Tibial artery (tissue), 4 donors: Measurements from ENCODE around the gene HSD11B2.

Source experiments
- DNase-seq, 2 donors: peaks; one replicate each; pipeline ENCODE4 v3.0.0-alpha.2; 2019
- H3K27ac ChIP-seq, 2 donors: fragments of 200-600 bp; sonication (generic) in 1 of 2; 1 replicate in 1 of 2; 2 replicates in 1 of 2; pipeline ENCODE4 v1.5.1; 2018 to 2019; ENCODE audit warnings: mild to moderate bottlenecking in 1 of 2
- H3K27me3 ChIP-seq, 2 donors: fragments of 200-600 bp; sonication (generic) in 1 of 2; one replicate each; pipeline versions ENCODE4 v1.5.1 to v1.6.0; 2016 to 2019
- H3K36me3 ChIP-seq, 3 donors: fragments of 200-600 bp; sonication (generic) in 2 of 3; one replicate each; pipeline ENCODE4 v1.5.1; 2016 to 2019; ENCODE audit warnings: mild to moderate bottlenecking in 2 of 3
- H3K4me1 ChIP-seq, 4 donors: fragments of 200-600 bp; sonication (generic) in 2 of 4; 1 replicate in 3 of 4; 2 replicates in 1 of 4; pipeline ENCODE4 v1.5.1; 2016 to 2019
- H3K4me3 ChIP-seq, 2 donors: fragments of 200-600 bp; sonication (generic) in 1 of 2; 1 replicate in 1 of 2; 2 replicates in 1 of 2; pipeline ENCODE4 v1.5.1; 2018 to 2019; ENCODE audit warnings: mild to moderate bottlenecking in 2 of 2
- H3K9me3 ChIP-seq, 3 donors: fragments of 200-600 bp; sonication (generic) in 1 of 3; one replicate each; pipeline ENCODE4 v1.5.1; 2016 to 2019
- intact Hi-C: fragments of 100-400 bp; cut with DNase I; formaldehyde crosslinking; loops from one replicate; pipeline ENCODE4 v1.15.0; 2023; ENCODE audit warnings: low total_unique reads
- TF ChIP-seq, protein P1 (sequence below), 2 experiments: fragments of 200-600 bp in 1 of 2; fragments of 450-650 bp in 1 of 2; IDR thresholded peaks; one replicate each; pipeline ENCODE4 v1.5.1; 2017 to 2019; ENCODE audit warnings: antibody characterized with exemption in 2 of 2, mild to moderate bottlenecking in 1 of 2, moderate library complexity in 1 of 2

Gene HSD11B2

DNA sequence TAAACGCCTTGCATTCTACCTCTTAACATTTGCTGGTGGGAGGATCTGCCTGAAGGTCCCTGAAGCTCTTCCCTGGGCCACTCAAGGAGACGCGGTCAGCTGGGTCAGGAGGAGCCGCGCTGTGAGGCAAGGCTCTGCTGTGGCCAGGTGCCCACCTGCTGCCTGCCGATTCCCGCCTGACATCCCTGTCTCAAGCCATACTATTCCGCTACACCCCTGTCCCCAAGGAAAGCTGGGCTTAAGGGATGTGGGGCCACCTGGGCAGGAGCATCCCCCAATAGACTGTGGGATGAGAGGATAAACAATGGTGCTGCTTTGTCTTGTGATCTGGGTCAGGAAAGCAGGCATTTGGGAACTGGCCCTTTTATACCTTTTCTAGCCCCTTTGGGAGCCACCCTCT is 42.7 kb upstream of the HSD11B2 start:
- intact Hi-C loops = no loop called here
- Histone ChIP-seq H3K36me3 (no peaks in the 10 kb centered on the region), H3K4me3 (no peak overlapping the region), H3K27me3 (peaks cover 0 to 31% of the 10 kb centered on the region in 2 donors), H3K9me3 (no peaks in the 10 kb centered on the region), H3K27ac (no peak overlapping the region), H3K4me1 (peaks cover 0 to 15% (median 6%) of the 10 kb centered on the region in 4 donors)
- no peak for DNase-seq
- TF ChIP-seq, protein P1, sequence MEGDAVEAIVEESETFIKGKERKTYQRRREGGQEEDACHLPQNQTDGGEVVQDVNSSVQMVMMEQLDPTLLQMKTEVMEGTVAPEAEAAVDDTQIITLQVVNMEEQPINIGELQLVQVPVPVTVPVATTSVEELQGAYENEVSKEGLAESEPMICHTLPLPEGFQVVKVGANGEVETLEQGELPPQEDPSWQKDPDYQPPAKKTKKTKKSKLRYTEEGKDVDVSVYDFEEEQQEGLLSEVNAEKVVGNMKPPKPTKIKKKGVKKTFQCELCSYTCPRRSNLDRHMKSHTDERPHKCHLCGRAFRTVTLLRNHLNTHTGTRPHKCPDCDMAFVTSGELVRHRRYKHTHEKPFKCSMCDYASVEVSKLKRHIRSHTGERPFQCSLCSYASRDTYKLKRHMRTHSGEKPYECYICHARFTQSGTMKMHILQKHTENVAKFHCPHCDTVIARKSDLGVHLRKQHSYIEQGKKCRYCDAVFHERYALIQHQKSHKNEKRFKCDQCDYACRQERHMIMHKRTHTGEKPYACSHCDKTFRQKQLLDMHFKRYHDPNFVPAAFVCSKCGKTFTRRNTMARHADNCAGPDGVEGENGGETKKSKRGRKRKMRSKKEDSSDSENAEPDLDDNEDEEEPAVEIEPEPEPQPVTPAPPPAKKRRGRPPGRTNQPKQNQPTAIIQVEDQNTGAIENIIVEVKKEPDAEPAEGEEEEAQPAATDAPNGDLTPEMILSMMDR (IDR thresholded peaks at IDR 0.05) = no peak

DNA sequence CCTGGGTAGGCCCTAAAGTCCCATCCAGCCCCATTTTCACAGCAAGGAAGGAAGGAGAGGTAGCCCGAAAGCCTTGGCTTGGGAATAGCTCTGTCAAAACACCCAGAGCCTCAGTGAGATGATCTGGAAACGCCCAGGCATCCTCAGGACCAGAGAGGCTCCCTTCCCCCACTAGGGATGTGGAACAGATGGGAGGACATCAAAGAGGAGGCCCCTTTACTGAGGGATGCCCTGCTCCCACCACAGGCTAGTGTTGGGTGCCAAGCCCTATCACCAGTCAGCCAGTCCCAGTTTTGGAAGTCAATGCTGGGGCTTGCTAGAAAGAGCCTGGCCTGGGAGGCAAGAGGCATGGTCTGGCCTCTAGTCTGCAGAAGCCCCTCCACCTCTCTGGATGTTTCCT is 42.3 kb upstream of the HSD11B2 start:
- H3K27me3 ChIP-seq = peaks cover 0 to 35% of the 10 kb centered on the region in 2 donors
- no peak overlapping the region for H3K4me3 ChIP-seq
- H3K27ac ChIP-seq = no peak overlapping the region
- H3K9me3 ChIP-seq = no peaks in the 10 kb centered on the region
- no peaks in the 10 kb centered on the region for H3K36me3 ChIP-seq
- peaks cover 0 to 19% (median 10%) of the 10 kb centered on the region in 4 donors for H3K4me1 ChIP-seq
- DNase-seq = no peak
- TF ChIP-seq, protein P1 (IDR thresholded peaks at IDR 0.05) = no peak
- intact Hi-C loops = no loop called here

DNA sequence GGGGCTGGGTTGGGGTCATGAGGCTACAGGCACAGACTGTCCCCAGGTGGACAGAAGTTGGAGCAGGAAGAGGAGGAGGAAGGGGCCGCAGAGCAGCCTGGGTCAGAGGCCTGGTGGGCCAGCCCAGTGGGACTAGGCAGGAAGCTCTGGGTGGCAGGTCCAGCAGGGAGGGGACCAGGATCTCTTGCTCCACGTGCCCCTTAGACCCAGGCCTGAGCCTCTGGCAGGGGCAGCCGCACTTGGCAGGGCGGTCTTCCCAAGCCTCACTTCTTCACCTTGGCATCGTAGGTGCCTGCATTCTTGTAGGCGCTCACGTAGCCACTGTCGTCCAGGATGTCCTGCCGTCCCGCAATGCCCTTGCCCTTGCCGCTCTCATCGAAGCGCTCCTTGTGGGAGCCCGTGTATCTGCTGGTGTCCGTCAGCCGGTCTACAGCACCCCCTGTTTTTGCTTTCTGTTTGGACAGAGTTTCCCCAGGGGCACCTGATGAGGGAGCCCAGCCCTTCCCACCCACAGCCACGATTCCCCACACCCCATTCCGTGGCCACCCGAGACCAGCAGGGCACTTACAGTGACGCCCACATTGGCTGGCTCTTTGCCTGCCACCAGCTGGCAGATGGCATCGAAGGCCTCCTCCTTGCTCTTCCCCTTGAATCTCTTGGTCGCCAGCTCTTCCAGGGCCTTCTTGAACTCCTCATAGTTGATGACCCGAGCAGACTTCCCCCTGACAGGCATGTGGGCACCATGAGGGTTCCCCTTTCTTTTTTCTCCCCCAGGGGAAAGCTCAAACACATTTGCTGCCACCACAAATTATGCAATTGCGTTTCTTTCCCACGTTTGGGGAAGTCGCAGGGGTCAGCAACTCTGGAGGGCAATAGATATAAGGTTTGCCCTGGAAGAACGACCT is 40.8 kb upstream of the HSD11B2 start:
- Histone ChIP-seq H3K36me3 (no peaks in the 10 kb centered on the region), H3K4me3 (no peak overlapping the region), H3K27me3 (peaks cover 0 to 49% of the 10 kb centered on the region in 2 donors), H3K27ac (no peak overlapping the region), H3K9me3 (no peaks in the 10 kb centered on the region), H3K4me1 (peaks cover 0 to 35% (median 21%) of the 10 kb centered on the region in 4 donors)
- peak; percentile 63 to 75 for DNase-seq
- TF ChIP-seq, protein P1 (IDR thresholded peaks at IDR 0.05) = no peak
- intact Hi-C loops = no loop called here

DNA sequence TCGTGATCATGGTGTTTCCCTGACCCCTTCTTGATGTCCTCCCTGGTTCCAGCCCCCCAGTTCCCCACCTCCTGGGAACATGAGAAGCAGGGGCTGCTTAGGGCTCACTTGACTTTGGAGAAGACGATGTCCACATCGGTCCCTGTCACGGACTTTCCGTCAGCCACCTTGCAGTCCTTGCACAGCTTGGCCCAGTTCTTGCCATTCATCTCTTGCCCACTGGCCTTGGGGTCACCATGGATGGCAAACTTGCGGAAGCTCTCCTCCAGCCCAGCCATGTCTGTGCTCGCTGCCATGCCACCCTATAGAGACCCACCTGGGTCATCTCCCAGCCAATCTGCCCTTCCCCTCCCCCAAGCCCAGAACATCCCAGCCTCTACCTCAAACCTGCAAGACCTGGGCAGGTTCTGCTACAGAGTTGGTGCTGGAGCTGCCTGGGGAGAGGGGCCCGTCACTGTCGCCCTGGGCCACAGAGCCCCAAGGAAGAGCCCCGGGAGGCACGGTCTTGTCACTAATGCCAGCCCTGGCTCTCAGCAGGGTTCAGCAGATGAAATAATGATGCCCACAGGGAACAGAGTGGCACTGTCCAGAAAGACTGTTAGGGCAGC is 40.0 kb upstream of the HSD11B2 start:
- H3K4me3 ChIP-seq = no peak overlapping the region
- H3K27ac ChIP-seq = no peak overlapping the region
- peaks cover 0 to 42% (median 22%) of the 10 kb centered on the region in 4 donors for H3K4me1 ChIP-seq
- peaks cover 0 to 56% of the 10 kb centered on the region in 2 donors for H3K27me3 ChIP-seq
- H3K9me3 ChIP-seq = no peaks in the 10 kb centered on the region
- DNase-seq = peak in 1 of 2 donors; percentile 54
- TF ChIP-seq, protein P1 (IDR thresholded peaks at IDR 0.05) = no peak
- H3K36me3 ChIP-seq = no peaks in the 10 kb centered on the region
- intact Hi-C loops = no loop called here

DNA sequence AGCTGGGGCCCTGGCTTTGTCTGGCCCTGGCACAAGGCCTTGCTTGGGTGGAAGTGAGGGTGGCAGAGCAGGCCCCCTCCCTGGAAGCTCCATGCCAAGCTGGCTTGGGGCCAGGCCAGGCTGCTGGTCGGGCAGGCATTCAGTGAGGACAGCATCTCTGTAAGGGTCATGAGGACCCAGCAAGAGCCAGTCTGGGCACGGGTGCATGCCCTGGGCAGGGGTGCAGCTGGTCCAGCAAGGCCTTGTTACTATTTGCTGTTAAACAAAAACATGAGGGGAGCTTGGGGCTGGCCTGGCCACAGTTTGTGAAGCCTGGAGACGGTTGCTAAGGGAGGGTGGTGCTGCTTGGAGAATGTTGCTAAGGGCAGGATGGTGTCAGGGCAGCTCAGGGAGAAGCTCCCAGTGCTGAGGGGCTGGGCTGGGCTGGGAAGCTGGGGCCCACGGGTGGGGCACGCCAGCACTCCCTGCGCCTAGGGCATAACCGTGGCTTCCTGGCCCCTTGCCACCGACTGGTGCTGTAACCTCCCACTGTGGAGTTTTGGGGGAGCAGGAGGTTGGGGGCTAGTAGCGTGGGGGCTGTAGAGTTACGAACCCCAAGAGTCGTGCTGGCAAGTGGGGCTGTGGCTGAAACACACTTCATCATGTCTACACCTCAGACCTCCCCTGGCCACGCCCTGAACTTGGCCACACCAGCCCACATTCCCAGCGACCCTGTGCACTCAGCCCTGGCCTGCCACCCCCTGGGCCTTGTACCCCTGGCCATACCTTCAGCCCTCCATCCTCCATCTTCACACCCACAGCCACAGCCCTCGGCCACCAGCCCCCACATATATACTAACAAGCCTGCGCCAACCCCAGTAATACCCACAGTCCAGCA is 39.3 kb upstream of the HSD11B2 start:
- DNase-seq = peak in 1 of 2 donors; percentile 60
- H3K27me3 ChIP-seq = peaks cover 0 to 64% of the 10 kb centered on the region in 2 donors
- H3K36me3 ChIP-seq = no peaks in the 10 kb centered on the region
- H3K9me3 ChIP-seq = no peaks in the 10 kb centered on the region
- no peak overlapping the region for H3K4me3 ChIP-seq
- TF ChIP-seq, protein P1 (IDR thresholded peaks at IDR 0.05) = no peak
- peaks cover 0 to 50% (median 29%) of the 10 kb centered on the region in 4 donors for H3K4me1 ChIP-seq
- intact Hi-C loops = no loop called here
- H3K27ac ChIP-seq = no peak overlapping the region
